A549 (cell line): ENCODE results near the gene GH2. TPM values are rescaled to one million over a fixed set of nuclear protein-coding genes. Genes with fewer than 3 reads are reported as not detected.

Experiments
- ATAC-seq, 2 experiments: fragments of 200-7000 bp in 1 of 2; fragments of >200 bp in 1 of 2; cut with Nextera tagmentation in 1 of 2; cut with Tn5 transposase in 1 of 2; 3 replicates each; pipeline versions ENCODE4 v1.8.0 to v1.9.1; 2018 to 2020; ENCODE audit warnings: mild to moderate bottlenecking in 1 of 2, moderate library complexity in 1 of 2
- CTCF ChIA-PET: fragments of 300-600 bp; sonication (Branson Sonifier 250); formaldehyde crosslinking; extraction: SDS; loops from one replicate; lab custom pipeline; 2021; ENCODE audit warnings: antibody characterized with exemption, inconsistent platforms; lab: Yijun Ruan, JAX
- POLR2A ChIA-PET: fragments of 350-600 bp; formaldehyde crosslinking; extraction: SDS; loops from one replicate; lab custom pipeline; 2021; ENCODE audit warnings: antibody characterized with exemption, inconsistent platforms; lab: Yijun Ruan, JAX
- DNase-seq, 2 experiments: peaks; one replicate each; pipeline versions ENCODE4 v3.0.0 to v3.0.0-alpha.2; 2011 to 2016; ENCODE audit warnings: low read depth in 1 of 2, low spot score in 1 of 2
- FAIRE-seq: peaks from 2 replicates; lab custom pipeline; 2011; peaks lifted over from hg19 to GRCh38; lab: Jason Lieb, UNC
- H3K27ac ChIP-seq, 2 experiments: fragments of >200 bp; sonication (Bioruptor Twin); formaldehyde crosslinking; 3 replicates each; pipeline ENCODE4 v1.5.1; 2016 to 2017
- H3K4me1 ChIP-seq: fragments of >200 bp; sonication (Bioruptor Twin); formaldehyde crosslinking; 3 replicates; pipeline ENCODE4 v1.6.1; 2016
- H3K4me2 ChIP-seq: fragments of >200 bp; sonication (Bioruptor Twin); formaldehyde crosslinking; 3 replicates; pipeline ENCODE4 v1.6.1; 2016
- H3K4me3 ChIP-seq: fragments of >200 bp; sonication (Bioruptor Twin); formaldehyde crosslinking; 3 replicates; pipeline ENCODE4 v1.5.1; 2016
- H3K9me3 ChIP-seq: fragments of >200 bp; sonication (Bioruptor Twin); formaldehyde crosslinking; 3 replicates; pipeline ENCODE4 v1.6.1; 2016
- BHLHE40 ChIP-seq: IDR thresholded peaks from 2 replicates; pipeline ENCODE4 v1.6.1; 2012; ENCODE audit warnings: low read depth, low read length, inconsistent platforms
- CBX2 ChIP-seq: fragments of 200-600 bp; sonication (generic); IDR thresholded peaks from 2 replicates; pipeline ENCODE4 v1.6.1; 2016; ENCODE audit warnings: low read depth, mild to moderate bottlenecking, borderline replicate concordance
- CBX8 ChIP-seq: fragments of 200-600 bp; sonication (generic); IDR thresholded peaks from 2 replicates; pipeline ENCODE4 v1.6.1; 2016
- CHD4 ChIP-seq: fragments of 200-600 bp; sonication (generic); IDR thresholded peaks from 2 replicates; pipeline ENCODE4 v1.6.1; 2016; ENCODE audit warnings: antibody characterized with exemption, mild to moderate bottlenecking, borderline replicate concordance
- EHMT2 ChIP-seq: fragments of 200-600 bp; sonication (generic); IDR thresholded peaks from 2 replicates; pipeline ENCODE4 v1.6.1; 2016; ENCODE audit warnings: antibody characterized with exemption, low read depth, mild to moderate bottlenecking, moderate library complexity
- GATA3 ChIP-seq: IDR thresholded peaks from 2 replicates; pipeline ENCODE4 v1.6.1; 2012; ENCODE audit warnings: borderline replicate concordance
- HEYL ChIP-seq: fragments of 250-450 bp; sonication (Bioruptor Pico); IDR thresholded peaks from 2 replicates; pipeline ENCODE4 v1.8.0; 2021; ENCODE audit warnings: mild to moderate bottlenecking, moderate library complexity
- HOXB13 ChIP-seq: fragments of 250-450 bp; sonication (Bioruptor Pico); IDR thresholded peaks from 2 replicates; pipeline ENCODE4 v1.5.0; 2020; ENCODE audit warnings: low read depth, mild to moderate bottlenecking, moderate library complexity
- JUN ChIP-seq, 2 experiments: fragments of >200 bp; sonication (Bioruptor Twin); formaldehyde crosslinking; IDR thresholded peaks; 2 replicates in 1 of 2; 3 replicates in 1 of 2; pipeline ENCODE4 v1.6.1; 2016 to 2017
- JUNB ChIP-seq: fragments of >200 bp; sonication (Bioruptor Twin); formaldehyde crosslinking; IDR thresholded peaks from 2 replicates; pipeline ENCODE4 v1.6.1; 2016
- KDM5A ChIP-seq: fragments of 200-600 bp; sonication (generic); IDR thresholded peaks from 2 replicates; pipeline ENCODE4 v1.6.1; 2016; ENCODE audit warnings: antibody characterized with exemption, mild to moderate bottlenecking
- MAZ ChIP-seq: fragments of 150-350 bp; IDR thresholded peaks from 2 replicates; pipeline ENCODE4 v1.6.1; 2014; ENCODE audit warnings: antibody characterized with exemption, low read depth, low read length, borderline replicate concordance
- MYC ChIP-seq: IDR thresholded peaks from 2 replicates; pipeline ENCODE4 v1.6.1; 2012; ENCODE audit warnings: mild to moderate bottlenecking, inconsistent platforms, low read length, improper control_type of control experiment, borderline replicate concordance
- NFE2L2 ChIP-seq: fragments of 150-350 bp; conservative IDR thresholded peaks from 2 replicates; pipeline ENCODE4 v1.6.1; 2014; ENCODE audit warnings: low read length
- NR3C1 ChIP-seq: fragments of >200 bp; sonication (Bioruptor Twin); formaldehyde crosslinking; IDR thresholded peaks from 3 replicates; pipeline ENCODE4 v1.6.1; 2017
- PHF8 ChIP-seq: fragments of 200-600 bp; sonication (generic); IDR thresholded peaks from 2 replicates; pipeline ENCODE4 v1.6.1; 2016; ENCODE audit warnings: low read depth, mild to moderate bottlenecking, antibody characterized with exemption, moderate library complexity, borderline replicate concordance
- POLR2A ChIP-seq: IDR thresholded peaks from 2 replicates; pipeline ENCODE4 v1.6.1; 2012; ENCODE audit warnings: mild to moderate bottlenecking, low read length
- POLR2AphosphoS2 ChIP-seq: conservative IDR thresholded peaks from 2 replicates; pipeline ENCODE4 v1.6.1; 2012; ENCODE audit warnings: low read length, improper control_type of control experiment, inconsistent platforms
- RARB ChIP-seq: fragments of 250-450 bp; sonication (Bioruptor Pico); IDR thresholded peaks from 2 replicates; pipeline ENCODE4 v1.8.0; 2021; ENCODE audit warnings: mild to moderate bottlenecking, moderate library complexity
- RCOR1 ChIP-seq: fragments of 150-350 bp; IDR thresholded peaks from 2 replicates; pipeline ENCODE4 v1.6.1; 2014; ENCODE audit warnings: antibody characterized with exemption, low read length, low read depth
- SMC3 ChIP-seq: fragments of >200 bp; sonication (Bioruptor Twin); formaldehyde crosslinking; IDR thresholded peaks from 3 replicates; pipeline ENCODE4 v1.6.1; 2018; ENCODE audit warnings: inconsistent platforms
- SREBF2 ChIP-seq: fragments of 450-650 bp; IDR thresholded peaks from 2 replicates; pipeline ENCODE4 v1.6.1; 2014; ENCODE audit warnings: mild to moderate bottlenecking, moderate library complexity
- ZC3H11A ChIP-seq: fragments of 450-650 bp; IDR thresholded peaks from 2 replicates; pipeline ENCODE4 v1.6.1; 2014; ENCODE audit warnings: antibody characterized with exemption, mild to moderate bottlenecking
- ZFP36 ChIP-seq: fragments of 450-650 bp; IDR thresholded peaks from 2 replicates; pipeline ENCODE4 v1.6.1; 2014; ENCODE audit warnings: borderline replicate concordance; ENCODE audit not compliant: partially characterized antibody
- ZNF302 ChIP-seq: fragments of 250-450 bp; sonication (Bioruptor Pico); IDR thresholded peaks from 2 replicates; pipeline ENCODE4 v1.9.0; 2021; ENCODE audit warnings: inconsistent platforms, mild to moderate bottlenecking, moderate library complexity
- whole genome bisulfite sequencing: methylation state at CpG from one replicate; pipeline ENCODE4 v1.1.6; 2017; ENCODE audit errors: missing lambda C conversion rate; 5-methylcytosine and 5-hydroxymethylcytosine counted together
- polyA plus RNA-seq, 4 experiments: library from polyadenylated mRNA; depleted of rRNA in 3 of 4; stranded (reverse); fragments of >200 nt; fragmentation: RNase III in 1 of 4; extraction: RNeasy Plus Mini Kit Qiagen cat#74134 plus additional on column Dnase treatment in 1 of 4; gene quantifications; 2 replicates in 3 of 4; 3 replicates in 1 of 4; pipeline ENCODE4 v1.2.3, GENCODE V29; 2011 to 2017
- TF ChIP-seq, protein P1 (sequence below): fragments of 250-450 bp; sonication (Bioruptor Pico); IDR thresholded peaks from 2 replicates; pipeline ENCODE4 v1.5.0; 2021; ENCODE audit warnings: mild to moderate bottlenecking, moderate library complexity, borderline replicate concordance
- TF ChIP-seq, protein P2 (sequence below): IDR thresholded peaks from 2 replicates; pipeline ENCODE4 v1.6.1; 2012
- TF ChIP-seq, protein P3 (sequence below): fragments of >200 bp; sonication (Bioruptor Twin); formaldehyde crosslinking; IDR thresholded peaks from 3 replicates; pipeline ENCODE4 v1.5.1; 2016
- TF ChIP-seq, protein P4 (sequence below): fragments of >200 bp; sonication (Bioruptor Twin); formaldehyde crosslinking; IDR thresholded peaks from 3 replicates; pipeline ENCODE4 v1.6.1; 2016
- TF ChIP-seq, protein P5 (sequence below): fragments of 250-450 bp; sonication (Bioruptor Pico); IDR thresholded peaks from 2 replicates; pipeline ENCODE4 v1.5.0; 2020; ENCODE audit warnings: low read depth, mild to moderate bottlenecking, moderate library complexity

Gene GH2
- polyA plus RNA-seq, 2 of the 4 experiments (the other 2 are of a cell fraction) = not detected

DNA sequence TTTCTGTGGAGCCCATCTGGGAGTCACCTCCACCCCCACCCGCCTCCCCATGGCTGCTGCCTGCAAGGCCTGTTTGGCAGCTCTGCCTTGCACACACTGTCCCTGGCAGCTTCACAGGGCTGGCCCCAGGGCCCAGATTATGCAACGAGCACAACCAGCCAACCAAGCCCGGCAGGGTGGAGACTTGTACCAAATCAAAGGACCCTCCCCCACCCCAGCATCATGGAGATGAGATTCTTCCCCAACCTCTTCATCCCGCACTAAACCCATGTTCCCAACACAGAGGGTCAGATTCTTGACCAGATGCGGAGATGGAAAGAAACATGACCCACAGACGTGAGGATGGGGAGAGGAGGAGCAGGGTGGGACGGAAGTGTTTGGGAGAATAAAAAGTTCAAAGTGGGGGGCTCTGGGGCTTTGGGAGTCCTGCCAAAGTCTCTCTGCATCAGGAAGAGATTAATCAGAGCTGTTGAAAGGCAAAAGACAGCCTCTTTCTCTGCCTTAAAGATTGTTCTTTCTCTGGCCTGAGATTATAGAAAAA is 43.0 kb downstream of the GH2 start:
- CTCF ChIA-PET = interaction anchor here (0.6 to 4.2 kb wide), 7 partner anchors 8 to 413 kb away, joined by 3 to 37 read pairs (median 5); partner anchors contain the start of genes FTSJ3 and PSMC5
- no peak for DNase-seq
- 72% methylated on average over 6 of the region's 7 CpGs for WGBS

DNA sequence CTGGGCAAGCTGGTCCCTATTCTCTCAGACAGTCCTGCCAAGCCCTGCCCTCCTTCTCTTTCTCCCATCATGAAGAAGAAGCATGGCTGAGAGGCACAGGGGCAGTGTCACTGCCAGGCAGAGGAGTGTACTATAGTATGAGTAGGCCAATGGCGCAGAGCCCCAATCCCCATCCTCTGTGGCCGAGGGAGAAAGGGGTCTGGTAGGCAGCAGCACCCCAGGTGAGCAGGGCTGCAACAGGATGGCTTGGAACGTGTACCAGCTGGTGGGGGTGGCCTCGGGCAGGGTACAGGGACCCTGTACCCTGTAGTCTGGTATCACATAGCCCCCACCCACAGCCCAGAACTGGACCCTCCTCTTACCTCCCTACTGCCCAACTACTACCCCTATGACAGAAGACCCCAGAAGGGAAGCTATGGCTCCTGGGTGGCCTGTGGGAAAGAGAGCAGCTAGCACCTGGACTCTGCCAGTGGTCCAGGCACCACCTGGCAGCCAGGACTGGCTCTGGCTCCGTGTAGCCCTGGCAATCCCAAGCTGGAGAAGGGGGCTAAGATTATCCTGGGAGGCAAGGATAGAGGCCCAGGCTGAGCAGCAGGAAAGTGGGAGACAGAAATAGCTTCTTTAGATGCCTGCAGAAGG is 43.7 kb downstream of the GH2 start:
- H3K9me3 ChIP-seq = no peaks in the 10 kb centered on the region
- POLR2A ChIA-PET = interaction anchor here (1.3 kb wide), 1 partner anchor 11 kb away, joined by 6 read pairs; the partner anchor contains the start of gene PSMC5
- H3K4me3 ChIP-seq = no peak overlapping the region
- DNase-seq = no peak
- H3K27ac ChIP-seq = peak overlapping the region; percentile 5 to 6; a peak in 1 of 6 replicates
- FAIRE-seq = no peak
- ATAC-seq = no peak
- H3K4me2 ChIP-seq = no peak overlapping the region
- 88% methylated on average over 5 of the region's 5 CpGs for WGBS
- peaks cover 32% of the 10 kb centered on the region for H3K4me1 ChIP-seq
- CTCF ChIA-PET = interaction anchor here (0.6 to 4.2 kb wide), 9 partner anchors 7 to 412 kb away, joined by 3 to 37 read pairs (median 4); partner anchors contain the start of genes FTSJ3 and PSMC5
- TF ChIP-seq CBX8 = no peak
- no peak for TF ChIP-seq RARB (CRISPR knock-in tag)
- no peak for TF ChIP-seq MAZ
- TF ChIP-seq MYC = no peak
- TF ChIP-seq ZC3H11A = no peak
- no peak for TF ChIP-seq ZNF302 (CRISPR knock-in tag)
- TF ChIP-seq SMC3 = no peak
- TF ChIP-seq GATA3 = no peak
- no peak for TF ChIP-seq SREBF2
- no peak for TF ChIP-seq JUNB
- TF ChIP-seq PHF8 = no peak
- TF ChIP-seq NFE2L2 = no peak
- no peak for TF ChIP-seq EHMT2
- TF ChIP-seq ZFP36 = no peak
- no peak for TF ChIP-seq HOXB13 (CRISPR knock-in tag)
- no peak for TF ChIP-seq BHLHE40
- TF ChIP-seq HEYL = no peak
- TF ChIP-seq CHD4 = no peak
- TF ChIP-seq NR3C1 = no peak

More for the DNA sequence above, 43.0 kb downstream of the GH2 start:
- no peaks in the 10 kb centered on the region for H3K9me3 ChIP-seq
- ATAC-seq = no peak
- no peak overlapping the region for H3K4me3 ChIP-seq
- H3K4me2 ChIP-seq = no peak overlapping the region
- FAIRE-seq = no peak
- peaks cover 35% of the 10 kb centered on the region for H3K4me1 ChIP-seq
- POLR2A ChIA-PET = interaction anchor here (1.3 kb wide), 1 partner anchor 12 kb away, joined by 6 read pairs; the partner anchor contains the start of gene PSMC5
- TF ChIP-seq, protein P1, sequence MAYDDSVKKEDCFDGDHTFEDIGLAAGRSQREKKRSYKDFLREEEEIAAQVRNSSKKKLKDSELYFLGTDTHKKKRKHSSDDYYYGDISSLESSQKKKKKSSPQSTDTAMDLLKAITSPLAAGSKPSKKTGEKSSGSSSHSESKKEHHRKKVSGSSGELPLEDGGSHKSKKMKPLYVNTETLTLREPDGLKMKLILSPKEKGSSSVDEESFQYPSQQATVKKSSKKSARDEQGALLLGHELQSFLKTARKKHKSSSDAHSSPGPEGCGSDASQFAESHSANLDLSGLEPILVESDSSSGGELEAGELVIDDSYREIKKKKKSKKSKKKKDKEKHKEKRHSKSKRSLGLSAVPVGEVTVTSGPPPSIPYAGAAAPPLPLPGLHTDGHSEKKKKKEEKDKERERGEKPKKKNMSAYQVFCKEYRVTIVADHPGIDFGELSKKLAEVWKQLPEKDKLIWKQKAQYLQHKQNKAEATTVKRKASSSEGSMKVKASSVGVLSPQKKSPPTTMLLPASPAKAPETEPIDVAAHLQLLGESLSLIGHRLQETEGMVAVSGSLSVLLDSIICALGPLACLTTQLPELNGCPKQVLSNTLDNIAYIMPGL (CRISPR knock-in tag) = no peak
- TF ChIP-seq RCOR1 (no peak), ZC3H11A (no peak), EHMT2 (no peak), POLR2A (no peak), KDM5A (no peak), CBX2 (no peak), JUN (IDR thresholded peaks at IDR 0.05) (no peak), POLR2AphosphoS2 (no peak)
- TF ChIP-seq, protein P2, sequence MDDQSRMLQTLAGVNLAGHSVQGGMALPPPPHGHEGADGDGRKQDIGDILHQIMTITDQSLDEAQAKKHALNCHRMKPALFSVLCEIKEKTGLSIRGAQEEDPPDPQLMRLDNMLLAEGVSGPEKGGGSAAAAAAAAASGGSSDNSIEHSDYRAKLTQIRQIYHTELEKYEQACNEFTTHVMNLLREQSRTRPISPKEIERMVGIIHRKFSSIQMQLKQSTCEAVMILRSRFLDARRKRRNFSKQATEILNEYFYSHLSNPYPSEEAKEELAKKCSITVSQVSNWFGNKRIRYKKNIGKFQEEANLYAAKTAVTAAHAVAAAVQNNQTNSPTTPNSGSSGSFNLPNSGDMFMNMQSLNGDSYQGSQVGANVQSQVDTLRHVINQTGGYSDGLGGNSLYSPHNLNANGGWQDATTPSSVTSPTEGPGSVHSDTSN = no peak
- TF ChIP-seq, protein P3, sequence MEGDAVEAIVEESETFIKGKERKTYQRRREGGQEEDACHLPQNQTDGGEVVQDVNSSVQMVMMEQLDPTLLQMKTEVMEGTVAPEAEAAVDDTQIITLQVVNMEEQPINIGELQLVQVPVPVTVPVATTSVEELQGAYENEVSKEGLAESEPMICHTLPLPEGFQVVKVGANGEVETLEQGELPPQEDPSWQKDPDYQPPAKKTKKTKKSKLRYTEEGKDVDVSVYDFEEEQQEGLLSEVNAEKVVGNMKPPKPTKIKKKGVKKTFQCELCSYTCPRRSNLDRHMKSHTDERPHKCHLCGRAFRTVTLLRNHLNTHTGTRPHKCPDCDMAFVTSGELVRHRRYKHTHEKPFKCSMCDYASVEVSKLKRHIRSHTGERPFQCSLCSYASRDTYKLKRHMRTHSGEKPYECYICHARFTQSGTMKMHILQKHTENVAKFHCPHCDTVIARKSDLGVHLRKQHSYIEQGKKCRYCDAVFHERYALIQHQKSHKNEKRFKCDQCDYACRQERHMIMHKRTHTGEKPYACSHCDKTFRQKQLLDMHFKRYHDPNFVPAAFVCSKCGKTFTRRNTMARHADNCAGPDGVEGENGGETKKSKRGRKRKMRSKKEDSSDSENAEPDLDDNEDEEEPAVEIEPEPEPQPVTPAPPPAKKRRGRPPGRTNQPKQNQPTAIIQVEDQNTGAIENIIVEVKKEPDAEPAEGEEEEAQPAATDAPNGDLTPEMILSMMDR = no peak
- TF ChIP-seq, protein P4, sequence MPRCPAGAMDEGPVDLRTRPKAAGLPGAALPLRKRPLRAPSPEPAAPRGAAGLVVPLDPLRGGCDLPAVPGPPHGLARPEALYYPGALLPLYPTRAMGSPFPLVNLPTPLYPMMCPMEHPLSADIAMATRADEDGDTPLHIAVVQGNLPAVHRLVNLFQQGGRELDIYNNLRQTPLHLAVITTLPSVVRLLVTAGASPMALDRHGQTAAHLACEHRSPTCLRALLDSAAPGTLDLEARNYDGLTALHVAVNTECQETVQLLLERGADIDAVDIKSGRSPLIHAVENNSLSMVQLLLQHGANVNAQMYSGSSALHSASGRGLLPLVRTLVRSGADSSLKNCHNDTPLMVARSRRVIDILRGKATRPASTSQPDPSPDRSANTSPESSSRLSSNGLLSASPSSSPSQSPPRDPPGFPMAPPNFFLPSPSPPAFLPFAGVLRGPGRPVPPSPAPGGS = no peak
- TF ChIP-seq, protein P5, sequence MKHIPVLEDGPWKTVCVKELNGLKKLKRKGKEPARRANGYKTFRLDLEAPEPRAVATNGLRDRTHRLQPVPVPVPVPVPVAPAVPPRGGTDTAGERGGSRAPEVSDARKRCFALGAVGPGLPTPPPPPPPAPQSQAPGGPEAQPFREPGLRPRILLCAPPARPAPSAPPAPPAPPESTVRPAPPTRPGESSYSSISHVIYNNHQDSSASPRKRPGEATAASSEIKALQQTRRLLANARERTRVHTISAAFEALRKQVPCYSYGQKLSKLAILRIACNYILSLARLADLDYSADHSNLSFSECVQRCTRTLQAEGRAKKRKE (CRISPR knock-in tag) = no peak
- peak overlapping the region; percentile 1 to 5; a peak in 1 of 6 replicates for H3K27ac ChIP-seq
